Right lobe of liver (tissue), 4 donors: ENCODE results near the gene SLC5A3.

ENCODE experiments used
- POLR2A ChIP-seq: fragments of 450-650 bp; IDR thresholded peaks from one replicate; pipeline ENCODE4 v1.6.1; 2017; ENCODE audit warnings: antibody characterized with exemption, mild to moderate bottlenecking
- TF ChIP-seq, protein P1 (sequence below), 4 donors: fragments of 200-600 bp in 3 of 4; fragments of 450-650 bp in 1 of 4; IDR thresholded peaks; one replicate each; pipeline versions ENCODE4 v1.5.1 to v1.8.0; 2016 to 2022; ENCODE audit warnings: antibody characterized with exemption in 4 of 4, mild to moderate bottlenecking in 2 of 4
- donor health status: DM: no; HTN: no; CAD: no.
- donor health status: DM: no; HTN: no; CAD: no.
- donor health status: DM: no; HTN: yes; CAD: no.

DNA sequence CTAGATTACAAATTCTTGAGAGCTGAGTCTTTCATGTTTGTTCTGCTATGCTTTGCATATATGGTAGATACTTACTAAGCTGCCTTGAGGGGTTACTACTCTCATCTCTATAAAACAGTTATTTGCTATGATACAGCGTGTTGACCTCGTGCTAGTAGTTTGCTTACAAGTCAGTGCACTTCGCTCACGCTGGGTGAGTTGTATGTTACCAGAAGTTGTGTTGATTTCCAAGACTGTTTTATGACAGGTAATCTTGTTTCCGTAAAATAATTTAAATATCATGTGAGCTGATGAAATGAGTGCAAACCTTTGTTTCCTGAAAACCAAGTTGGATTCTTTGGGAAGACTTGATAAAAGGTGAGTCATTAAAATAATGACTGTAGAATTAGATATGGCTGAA lies 7.3 kb downstream of the SLC5A3 start:
- no peak for TF ChIP-seq POLR2A
- TF ChIP-seq, protein P1, sequence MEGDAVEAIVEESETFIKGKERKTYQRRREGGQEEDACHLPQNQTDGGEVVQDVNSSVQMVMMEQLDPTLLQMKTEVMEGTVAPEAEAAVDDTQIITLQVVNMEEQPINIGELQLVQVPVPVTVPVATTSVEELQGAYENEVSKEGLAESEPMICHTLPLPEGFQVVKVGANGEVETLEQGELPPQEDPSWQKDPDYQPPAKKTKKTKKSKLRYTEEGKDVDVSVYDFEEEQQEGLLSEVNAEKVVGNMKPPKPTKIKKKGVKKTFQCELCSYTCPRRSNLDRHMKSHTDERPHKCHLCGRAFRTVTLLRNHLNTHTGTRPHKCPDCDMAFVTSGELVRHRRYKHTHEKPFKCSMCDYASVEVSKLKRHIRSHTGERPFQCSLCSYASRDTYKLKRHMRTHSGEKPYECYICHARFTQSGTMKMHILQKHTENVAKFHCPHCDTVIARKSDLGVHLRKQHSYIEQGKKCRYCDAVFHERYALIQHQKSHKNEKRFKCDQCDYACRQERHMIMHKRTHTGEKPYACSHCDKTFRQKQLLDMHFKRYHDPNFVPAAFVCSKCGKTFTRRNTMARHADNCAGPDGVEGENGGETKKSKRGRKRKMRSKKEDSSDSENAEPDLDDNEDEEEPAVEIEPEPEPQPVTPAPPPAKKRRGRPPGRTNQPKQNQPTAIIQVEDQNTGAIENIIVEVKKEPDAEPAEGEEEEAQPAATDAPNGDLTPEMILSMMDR (IDR thresholded peaks at IDR 0.05) = no peak
